WTC11 (cell line): Measurements from ENCODE around the gene ACSM3.

Experiments
- CBFB ChIP-seq: sonication (generic); formaldehyde crosslinking; IDR thresholded peaks from 2 replicates; pipeline ENCODE4 v1.8.1; 2022; ENCODE audit warnings: mild to moderate bottlenecking, low read depth, missing genetic modification reagents
- GABPB1 ChIP-seq: sonication (generic); formaldehyde crosslinking; IDR thresholded peaks from 2 replicates; pipeline ENCODE4 v1.8.1; 2023; ENCODE audit warnings: mild to moderate bottlenecking, missing genetic modification reagents
- TEAD1 ChIP-seq: sonication (generic); formaldehyde crosslinking; IDR thresholded peaks from 2 replicates; pipeline ENCODE4 v1.8.0; 2022; ENCODE audit warnings: mild to moderate bottlenecking, missing genetic modification reagents
- TF ChIP-seq, protein P1 (sequence below): sonication (generic); formaldehyde crosslinking; IDR thresholded peaks from 2 replicates; pipeline ENCODE4 v1.8.0; 2023; ENCODE audit warnings: missing genetic modification reagents
- TF ChIP-seq, protein P2 (sequence below): sonication (generic); formaldehyde crosslinking; IDR thresholded peaks from 2 replicates; pipeline ENCODE4 v1.8.0; 2022; ENCODE audit warnings: mild to moderate bottlenecking, missing genetic modification reagents
- TF ChIP-seq, protein P3 (sequence below): fragments of 200-600 bp; IDR thresholded peaks from 2 replicates; pipeline ENCODE4 v1.8.0; 2022; ENCODE audit warnings: antibody characterized with exemption

DNA sequence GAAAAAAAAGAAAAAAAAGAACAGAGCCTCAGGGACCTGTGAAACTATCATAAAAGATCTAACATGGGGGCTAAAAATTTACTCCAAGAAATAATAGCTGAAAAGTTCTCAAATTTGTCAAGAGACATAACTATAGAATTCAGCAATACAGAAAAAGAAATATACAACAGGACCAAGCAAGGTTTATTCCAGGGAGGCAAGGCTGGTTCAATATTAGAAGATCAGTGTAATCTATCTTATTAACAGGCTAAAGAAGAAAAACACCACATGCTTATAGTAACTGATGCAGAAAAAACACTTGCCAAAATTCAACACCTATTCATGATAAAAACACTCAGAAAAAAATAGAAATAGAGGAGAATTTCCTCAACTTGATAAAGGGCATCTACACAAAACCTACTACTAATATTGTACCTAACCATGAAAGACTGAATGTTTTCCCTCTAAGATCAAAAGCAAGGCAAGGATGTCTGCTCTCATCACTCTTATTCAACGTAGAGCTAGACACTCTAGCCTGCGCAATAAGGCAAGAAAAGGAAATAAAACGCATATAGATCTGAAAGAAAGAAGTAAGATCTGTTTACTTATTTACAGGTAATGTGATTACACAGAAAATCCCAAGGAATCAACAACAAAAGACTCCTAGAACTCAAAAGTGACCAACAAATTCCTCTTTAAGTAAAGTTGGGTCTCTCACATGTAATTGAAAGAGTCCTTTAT, 1.2 kb upstream of the ACSM3 start:
- TF ChIP-seq, protein P1, sequence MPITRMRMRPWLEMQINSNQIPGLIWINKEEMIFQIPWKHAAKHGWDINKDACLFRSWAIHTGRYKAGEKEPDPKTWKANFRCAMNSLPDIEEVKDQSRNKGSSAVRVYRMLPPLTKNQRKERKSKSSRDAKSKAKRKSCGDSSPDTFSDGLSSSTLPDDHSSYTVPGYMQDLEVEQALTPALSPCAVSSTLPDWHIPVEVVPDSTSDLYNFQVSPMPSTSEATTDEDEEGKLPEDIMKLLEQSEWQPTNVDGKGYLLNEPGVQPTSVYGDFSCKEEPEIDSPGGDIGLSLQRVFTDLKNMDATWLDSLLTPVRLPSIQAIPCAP (CRISPR knock-in tag), result no peak
- TF ChIP-seq, protein P2, sequence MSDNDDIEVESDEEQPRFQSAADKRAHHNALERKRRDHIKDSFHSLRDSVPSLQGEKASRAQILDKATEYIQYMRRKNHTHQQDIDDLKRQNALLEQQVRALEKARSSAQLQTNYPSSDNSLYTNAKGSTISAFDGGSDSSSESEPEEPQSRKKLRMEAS (CRISPR knock-in tag), result no peak
- TF ChIP-seq, protein P3, sequence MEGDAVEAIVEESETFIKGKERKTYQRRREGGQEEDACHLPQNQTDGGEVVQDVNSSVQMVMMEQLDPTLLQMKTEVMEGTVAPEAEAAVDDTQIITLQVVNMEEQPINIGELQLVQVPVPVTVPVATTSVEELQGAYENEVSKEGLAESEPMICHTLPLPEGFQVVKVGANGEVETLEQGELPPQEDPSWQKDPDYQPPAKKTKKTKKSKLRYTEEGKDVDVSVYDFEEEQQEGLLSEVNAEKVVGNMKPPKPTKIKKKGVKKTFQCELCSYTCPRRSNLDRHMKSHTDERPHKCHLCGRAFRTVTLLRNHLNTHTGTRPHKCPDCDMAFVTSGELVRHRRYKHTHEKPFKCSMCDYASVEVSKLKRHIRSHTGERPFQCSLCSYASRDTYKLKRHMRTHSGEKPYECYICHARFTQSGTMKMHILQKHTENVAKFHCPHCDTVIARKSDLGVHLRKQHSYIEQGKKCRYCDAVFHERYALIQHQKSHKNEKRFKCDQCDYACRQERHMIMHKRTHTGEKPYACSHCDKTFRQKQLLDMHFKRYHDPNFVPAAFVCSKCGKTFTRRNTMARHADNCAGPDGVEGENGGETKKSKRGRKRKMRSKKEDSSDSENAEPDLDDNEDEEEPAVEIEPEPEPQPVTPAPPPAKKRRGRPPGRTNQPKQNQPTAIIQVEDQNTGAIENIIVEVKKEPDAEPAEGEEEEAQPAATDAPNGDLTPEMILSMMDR, result no peak
- TF ChIP-seq CBFB (CRISPR knock-in tag), result no peak
- TF ChIP-seq GABPB1, result no peak
- no peak for TF ChIP-seq TEAD1
